Activated T-cell treated with anti-CD3 and anti-CD28 coated beads for 4 hours (primary cell): ENCODE data around the gene CRYL1.
A peak's percentile ranks its signal among the peaks of the same experiment; 100 is the strongest.

Experiments
- DNase-seq: peaks from one replicate; pipeline ENCODE4 v3.0.0-alpha.2; 2020

Gene CRYL1

GRCh38 chr13:20491926-20492435 lies 33.7 kb downstream of the CRYL1 start:
- no peak for DNase-seq

- DNase-seq = peak; percentile 17
Measured at GRCh38 chr13:20489185-20489820, 36.4 kb downstream of the CRYL1 start.

- no peak for DNase-seq
Measured at GRCh38 chr13:20487927-20488326, 37.7 kb downstream of the CRYL1 start.

GRCh38 chr13:20482787-20483186 lies 42.9 kb downstream of the CRYL1 start:
- no peak for DNase-seq

GRCh38 chr13:20482275-20482761 lies 43.3 kb downstream of the CRYL1 start:
- no peak for DNase-seq

- DNase-seq = no peak
Measured at GRCh38 chr13:20477394-20477793, 48.3 kb downstream of the CRYL1 start.

GRCh38 chr13:20475927-20476691 lies 49.5 kb downstream of the CRYL1 start:
- peak; percentile 36 for DNase-seq

- no peak for DNase-seq
Measured at GRCh38 chr13:20474515-20474914, 51.1 kb downstream of the CRYL1 start.

- no peak for DNase-seq
Measured at GRCh38 chr13:20473888-20474287, 51.8 kb downstream of the CRYL1 start.

GRCh38 chr13:20473139-20473538 lies 52.5 kb downstream of the CRYL1 start:
- no peak for DNase-seq

GRCh38 chr13:20472531-20472930 lies 53.1 kb downstream of the CRYL1 start:
- no peak for DNase-seq

GRCh38 chr13:20470136-20470535 lies 55.5 kb downstream of the CRYL1 start:
- no peak for DNase-seq

- no peak for DNase-seq
Measured at GRCh38 chr13:20466371-20466770, 59.3 kb downstream of the CRYL1 start.

GRCh38 chr13:20465218-20465879 lies 60.3 kb downstream of the CRYL1 start:
- DNase-seq = no peak

- DNase-seq = no peak
Measured at GRCh38 chr13:20462921-20463320, 62.7 kb downstream of the CRYL1 start.

GRCh38 chr13:20462533-20462915 lies 63.1 kb downstream of the CRYL1 start:
- DNase-seq = no peak

GRCh38 chr13:20461860-20462532 lies 63.7 kb downstream of the CRYL1 start:
- no peak for DNase-seq

- no peak for DNase-seq
Measured at GRCh38 chr13:20461481-20461859, 64.2 kb downstream of the CRYL1 start.

- no peak for DNase-seq
Measured at GRCh38 chr13:20460761-20461160, 64.9 kb downstream of the CRYL1 start.

GRCh38 chr13:20457670-20458069 lies 68.0 kb downstream of the CRYL1 start:
- no peak for DNase-seq

- no peak for DNase-seq
Measured at GRCh38 chr13:20456737-20457136, 68.9 kb downstream of the CRYL1 start.

GRCh38 chr13:20451397-20451796 lies 74.3 kb downstream of the CRYL1 start:
- no peak for DNase-seq

GRCh38 chr13:20448470-20448869 lies 77.2 kb downstream of the CRYL1 start:
- DNase-seq = no peak
